DMS 273 treated with DMSO at 0.1 percent for 48 hours (cell line): ENCODE measurements around the gene MTHFD1.

ENCODE experiments used
- DNase-seq: peaks from one replicate; lab custom pipeline; 2025; lab: John Stamatoyannopoulos, UW

MTHFD1 gene

GRCh38 chr14:64407329-64407728 is 19.2 kb downstream of the MTHFD1 start:
- DNase-seq: no peak

DNA sequence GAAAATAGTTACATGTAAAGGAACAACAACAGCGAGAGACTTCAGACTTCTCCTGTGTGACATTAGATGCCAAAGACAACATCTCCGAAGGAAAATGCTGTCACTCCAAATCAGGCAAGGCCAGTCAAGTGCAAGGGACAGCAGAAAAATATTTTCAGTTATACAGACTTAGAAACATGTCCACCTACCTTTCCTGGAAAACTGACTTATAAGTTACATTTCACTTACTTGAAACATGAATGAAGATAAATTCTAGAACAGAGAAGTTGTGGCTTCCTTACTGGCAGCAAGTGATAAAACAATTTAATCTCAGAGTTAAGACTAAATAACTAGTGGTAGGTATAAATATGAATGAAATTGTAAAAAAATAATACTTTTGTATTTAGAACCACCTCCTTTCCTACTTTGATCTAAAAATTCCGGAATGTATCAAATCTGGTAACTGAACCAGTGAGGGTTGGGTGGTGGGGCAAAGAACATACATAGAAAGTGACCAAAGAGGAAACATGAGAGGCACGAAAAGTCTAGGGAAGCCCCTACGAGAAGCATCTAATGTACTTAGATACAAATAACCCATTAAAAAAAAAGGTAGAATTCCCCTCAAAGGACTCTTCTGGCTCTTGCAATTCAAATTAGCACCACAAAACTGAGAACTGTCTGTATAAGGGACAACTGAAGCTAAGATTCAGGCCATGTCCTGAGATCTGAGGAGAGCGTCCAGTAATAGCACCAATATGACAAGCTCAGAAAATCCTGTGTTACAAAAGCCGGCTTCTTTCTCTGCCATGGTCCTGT is 21.2 kb downstream of the MTHFD1 start:
- no peak for DNase-seq

- no peak for DNase-seq
These were observed 22.1 kb downstream of the MTHFD1 start for GRCh38 chr14:64410084-64410774.

- no peak for DNase-seq
These were observed 22.8 kb downstream of the MTHFD1 start for GRCh38 chr14:64411001-64411400.

- DNase-seq: no peak
These were observed 24.1 kb downstream of the MTHFD1 start for GRCh38 chr14:64412237-64412636.

- DNase-seq: no peak
These were observed 28.3 kb downstream of the MTHFD1 start for GRCh38 chr14:64416348-64416932.

DNA sequence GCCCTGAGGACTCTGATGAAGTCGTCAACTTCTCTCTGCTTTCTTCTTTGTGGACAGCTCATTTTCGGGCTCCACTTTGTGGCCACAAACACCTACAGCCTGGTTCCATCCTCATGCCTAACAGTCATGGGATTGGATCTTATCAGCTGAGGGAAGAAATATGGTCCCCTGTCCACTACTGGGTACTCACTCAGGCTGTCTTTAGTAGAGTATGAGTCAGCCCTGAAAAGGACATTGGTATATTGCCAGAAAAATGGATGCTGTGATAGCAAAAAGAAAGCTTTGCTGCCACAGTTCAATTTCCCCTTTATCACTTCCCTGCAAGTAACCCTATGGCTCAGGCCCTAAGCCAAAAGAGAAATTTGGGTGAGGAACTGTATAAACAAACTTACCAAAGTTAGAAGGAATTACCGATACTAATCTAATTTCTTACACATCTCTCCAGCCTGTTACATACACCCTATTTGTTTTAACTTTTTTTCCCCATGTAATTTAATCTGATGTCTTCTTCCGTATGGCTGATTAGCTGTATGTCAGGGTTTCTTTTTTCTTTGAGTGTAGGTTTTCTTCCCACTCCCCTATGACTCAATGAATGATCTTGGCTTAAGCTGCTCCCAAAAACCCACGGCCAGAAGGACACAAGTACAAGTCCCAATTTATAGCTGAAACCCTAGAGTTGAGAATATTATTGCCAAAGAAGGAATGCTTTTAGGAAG is 29.1 kb downstream of the MTHFD1 start:
- DNase-seq: no peak

GRCh38 chr14:64417771-64418125 is 29.6 kb downstream of the MTHFD1 start:
- DNase-seq: no peak

- no peak for DNase-seq
These were observed 30.9 kb downstream of the MTHFD1 start for GRCh38 chr14:64419003-64419402.

DNA sequence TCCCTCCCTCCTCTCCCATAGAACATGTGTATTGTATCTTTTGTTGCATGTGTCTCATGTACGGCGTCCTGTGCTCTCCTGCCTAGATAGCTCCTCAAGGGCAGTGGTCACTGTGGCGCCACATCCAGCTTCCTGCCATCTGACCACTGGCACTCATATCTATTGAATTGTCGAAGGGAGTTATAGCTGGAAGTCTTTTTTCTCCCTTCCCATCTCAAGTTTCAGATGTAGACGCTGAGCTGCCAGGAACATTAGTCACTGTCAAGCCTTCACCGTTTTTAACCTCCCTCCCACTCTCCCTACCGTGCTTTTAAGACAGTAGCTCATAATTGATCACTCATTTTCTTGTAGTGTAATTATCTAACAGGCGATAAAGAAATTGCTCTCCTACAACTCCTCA is 33.0 kb downstream of the MTHFD1 start:
- no peak for DNase-seq

- DNase-seq: no peak
These were observed 33.9 kb downstream of the MTHFD1 start for GRCh38 chr14:64422005-64422404.

- DNase-seq: no peak
These were observed 34.6 kb downstream of the MTHFD1 start for GRCh38 chr14:64422756-64423155.

- DNase-seq: no peak
These were observed 35.8 kb downstream of the MTHFD1 start for GRCh38 chr14:64423987-64424386.

GRCh38 chr14:64434528-64434927 is 46.4 kb downstream of the MTHFD1 start:
- no peak for DNase-seq

DNA sequence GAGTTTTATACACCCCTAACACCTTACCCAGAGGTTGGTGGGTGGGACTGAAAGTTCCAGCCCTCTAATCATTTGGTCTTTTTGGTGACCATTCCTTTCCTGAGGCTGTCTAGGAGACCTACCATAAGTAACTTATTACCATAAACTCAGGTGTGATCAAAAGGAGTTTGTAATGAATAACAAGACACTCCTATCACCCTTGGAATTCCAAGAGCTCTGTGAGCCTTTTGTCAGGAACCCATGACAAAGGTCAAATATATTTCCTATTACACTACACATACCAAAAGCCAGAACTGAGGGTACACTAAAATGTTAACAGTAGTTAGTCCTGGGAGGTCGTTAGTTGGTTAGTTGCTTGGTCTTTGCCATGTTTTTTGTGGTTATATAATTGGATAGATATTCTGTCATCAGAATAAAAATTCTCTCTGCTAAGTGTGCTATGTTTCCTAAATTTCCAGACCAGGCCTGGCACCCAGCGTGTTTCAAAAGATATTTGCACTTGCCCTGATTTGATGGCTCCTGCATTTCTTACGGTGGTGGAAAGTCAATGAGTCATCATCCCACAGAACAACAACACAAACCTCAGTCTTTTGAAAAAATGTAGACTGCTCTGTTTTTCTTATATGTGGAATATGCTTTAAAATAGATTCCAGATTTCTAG is 50.2 kb downstream of the MTHFD1 start:
- no peak for DNase-seq

DNA sequence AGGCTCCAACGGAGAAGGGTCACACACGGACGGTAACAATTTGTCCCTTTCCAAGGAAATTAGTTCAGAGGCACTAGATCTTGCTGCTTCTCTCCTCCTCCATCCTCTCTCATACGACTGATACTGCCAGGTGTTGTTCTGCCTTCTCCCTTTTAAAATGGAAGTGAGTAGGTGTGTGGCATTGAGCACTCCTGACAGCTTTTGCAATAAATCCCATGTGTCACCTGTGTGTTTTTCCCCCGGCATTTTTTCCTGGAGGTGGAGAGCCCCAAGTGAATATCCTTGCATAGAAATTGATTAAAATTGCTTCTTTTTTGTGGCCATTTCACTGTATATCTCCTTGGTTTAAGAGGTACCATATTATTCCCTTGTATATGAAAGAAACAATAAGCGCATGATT is 51.0 kb downstream of the MTHFD1 start:
- no peak for DNase-seq

DNA sequence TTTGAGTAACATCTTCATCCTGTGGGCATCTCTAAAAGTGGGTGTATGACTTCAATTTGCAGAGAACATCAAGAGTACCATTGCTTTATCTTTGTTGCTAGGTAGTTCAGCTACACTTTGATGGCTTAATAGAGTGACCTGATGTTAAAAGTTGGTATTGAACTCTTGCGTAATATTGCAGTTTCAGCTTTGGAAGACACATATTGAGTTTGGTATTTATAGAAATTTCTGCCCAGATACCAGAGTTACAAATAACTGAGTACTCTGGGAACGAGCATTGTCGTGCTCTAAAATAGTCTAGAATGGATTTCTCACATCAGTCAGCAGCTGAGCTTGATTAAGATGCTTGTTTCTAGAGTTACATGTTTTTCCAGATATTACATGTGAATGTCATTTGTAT is 52.3 kb downstream of the MTHFD1 start:
- DNase-seq: no peak

- no peak for DNase-seq
These were observed 54.3 kb downstream of the MTHFD1 start for GRCh38 chr14:64442300-64442988.

GRCh38 chr14:64444140-64444539 is 56.0 kb downstream of the MTHFD1 start:
- DNase-seq: no peak

DNA sequence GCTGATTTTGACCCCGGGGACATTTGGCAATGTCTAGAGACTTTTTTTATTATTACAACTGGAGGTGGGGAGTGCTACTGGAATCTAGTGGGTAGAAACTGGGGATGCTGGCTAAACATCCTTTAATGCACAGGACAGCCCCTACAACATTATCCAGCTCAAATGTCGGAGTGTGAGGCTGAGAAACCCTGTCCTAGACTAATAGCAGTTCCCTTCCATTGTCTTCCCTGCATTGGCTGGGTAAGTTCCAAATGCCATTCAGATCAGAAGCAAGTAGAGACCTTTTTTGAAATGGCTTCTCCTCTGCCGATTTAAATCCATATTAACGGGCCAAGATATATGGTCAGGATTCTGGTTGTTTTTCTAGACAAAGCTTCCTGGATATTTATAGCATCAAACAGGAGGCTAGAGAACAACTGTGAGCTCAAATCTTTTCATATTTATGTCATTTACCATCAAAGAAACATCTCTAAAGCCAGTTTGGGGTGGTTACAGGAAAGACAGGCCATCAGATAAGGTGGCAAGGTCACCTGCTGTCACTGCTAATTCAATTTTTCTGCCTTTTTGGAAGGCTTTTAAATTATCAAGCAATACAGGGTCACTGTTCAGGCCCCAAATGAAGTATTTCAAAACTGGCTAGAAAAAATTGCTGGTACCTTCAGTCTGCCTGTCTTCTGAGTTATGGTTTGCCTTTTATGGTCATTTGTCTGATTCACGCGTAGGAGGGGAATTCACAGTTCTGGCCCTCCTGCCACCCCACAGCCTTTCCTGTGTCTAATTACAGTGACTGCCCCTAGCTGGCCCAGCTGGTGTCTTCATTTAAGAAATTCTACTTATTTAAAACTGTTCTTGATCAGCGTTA is 57.1 kb downstream of the MTHFD1 start:
- DNase-seq: no peak
